CD14-positive monocyte (primary cell): ENCODE measurements around the gene MRPL32. TPM values are rescaled to one million over a fixed set of nuclear protein-coding genes. Genes with fewer than 3 reads are reported as not detected.

Experiments
- DNase-seq, 3 donors: peaks; one replicate each; pipeline ENCODE4 v3.0.0-alpha.2; 2011 to 2022
- H2AFZ ChIP-seq: 2 replicates; pipeline ENCODE4 v1.6.0; 2012; ENCODE audit warnings: mild to moderate bottlenecking, low read depth, low read length, inconsistent platforms; ENCODE audit not compliant: insufficient read depth, poor library complexity, severe bottlenecking
- H3K27ac ChIP-seq, 2 donors: 1 replicate in 1 of 2; 2 replicates in 1 of 2; pipeline ENCODE4 v1.5.1; 2012 to 2013; ENCODE audit warnings: low read length in 2 of 2, control low read depth in 1 of 2, inconsistent platforms in 1 of 2, low read depth in 1 of 2, mild to moderate bottlenecking in 1 of 2
- H3K27me3 ChIP-seq, 2 donors: one replicate each; pipeline versions ENCODE4 v1.6.0 to v1.6.1; 2011 to 2013; ENCODE audit warnings: low read length in 2 of 2; ENCODE audit not compliant: control insufficient read depth in 2 of 2, insufficient read depth in 2 of 2
- H3K36me3 ChIP-seq, 2 donors: replicated peaks in 1 of 2; 1 replicate in 1 of 2; 2 replicates in 1 of 2; pipeline versions ENCODE4 v1.5.1 to v1.6.1; 2012 to 2013; ENCODE audit warnings: low read length in 2 of 2, control low read depth in 1 of 2, inconsistent platforms in 1 of 2, mild to moderate bottlenecking in 1 of 2; ENCODE audit not compliant: insufficient read depth in 2 of 2, control insufficient read depth in 1 of 2
- H3K4me1 ChIP-seq, 2 donors: 1 replicate in 1 of 2; 2 replicates in 1 of 2; pipeline versions ENCODE4 v1.5.1 to v1.6.1; 2012 to 2013; ENCODE audit warnings: low read length in 2 of 2, control low read depth in 1 of 2, inconsistent platforms in 1 of 2, mild to moderate bottlenecking in 1 of 2, moderate library complexity in 1 of 2; ENCODE audit not compliant: insufficient read depth in 2 of 2, control insufficient read depth in 1 of 2
- H3K4me2 ChIP-seq: replicated peaks from 2 replicates; pipeline ENCODE3; 2012; ENCODE audit warnings: low read length, moderate library complexity, mild to moderate bottlenecking; ENCODE audit not compliant: poor library complexity, severe bottlenecking; ENCODE audit errors: extremely low read depth
- H3K4me3 ChIP-seq, 3 experiments: fragments of 200-600 bp in 1 of 3; sonication (generic) in 1 of 3; replicated peaks in 1 of 3; 1 replicate in 2 of 3; 2 replicates in 1 of 3; pipeline ENCODE4 v1.5.1; 2011 to 2013; ENCODE audit warnings: low read length in 3 of 3, mild to moderate bottlenecking in 3 of 3, control low read depth in 2 of 3, low read depth in 2 of 3, inconsistent platforms in 1 of 3, moderate library complexity in 1 of 3
- H3K79me2 ChIP-seq: 2 replicates; pipeline ENCODE4 v1.6.0; 2012; ENCODE audit warnings: mild to moderate bottlenecking, control low read depth, inconsistent platforms, low read length, moderate library complexity; ENCODE audit not compliant: insufficient read depth
- H3K9ac ChIP-seq: 2 replicates; pipeline ENCODE4 v1.6.0; 2017; ENCODE audit warnings: low read length, mild to moderate bottlenecking; ENCODE audit not compliant: insufficient read depth, poor library complexity, severe bottlenecking
- H3K9me3 ChIP-seq, 2 donors: replicated peaks in 1 of 2; 1 replicate in 1 of 2; 2 replicates in 1 of 2; pipeline versions ENCODE4 v1.5.1 to v1.6.1; 2012 to 2013; ENCODE audit warnings: low read length in 2 of 2, control low read depth in 1 of 2; ENCODE audit not compliant: control insufficient read depth in 1 of 2, insufficient read depth in 1 of 2
- H4K20me1 ChIP-seq: 2 replicates; pipeline ENCODE4 v1.6.0; 2012; ENCODE audit warnings: mild to moderate bottlenecking, low read length, control low read depth, moderate library complexity; ENCODE audit not compliant: insufficient read depth
- H3K27ac Mint-ChIP-seq, 7 donors: one replicate each; pipeline ENCODE4 v1.8.0; 2020; ENCODE audit warnings: mild to moderate bottlenecking in 7 of 7, mixed read lengths in 7 of 7, moderate library complexity in 6 of 7, inconsistent platforms in 2 of 7
- H3K27me3 Mint-ChIP-seq, 3 donors: one replicate each; pipeline ENCODE4 v1.8.0; 2021 to 2022; ENCODE audit warnings: low read depth in 3 of 3, mild to moderate bottlenecking in 3 of 3, mixed read lengths in 3 of 3, moderate library complexity in 3 of 3, inconsistent platforms in 1 of 3
- H3K36me3 Mint-ChIP-seq, 2 donors: one replicate each; pipeline ENCODE4 v1.8.0; 2020; ENCODE audit warnings: mixed read lengths in 2 of 2, inconsistent platforms in 1 of 2, mild to moderate bottlenecking in 1 of 2
- H3K4me1 Mint-ChIP-seq: one replicate; pipeline ENCODE4 v1.8.0; 2020; ENCODE audit warnings: mild to moderate bottlenecking, mixed read lengths
- H3K4me3 Mint-ChIP-seq, 2 donors: one replicate each; pipeline ENCODE4 v1.8.0; 2020; ENCODE audit warnings: mild to moderate bottlenecking in 2 of 2, mixed read lengths in 2 of 2, moderate library complexity in 1 of 2
- H3K9me3 Mint-ChIP-seq, 7 donors: one replicate each; pipeline ENCODE4 v1.8.0; 2020 to 2022; ENCODE audit warnings: mixed read lengths in 7 of 7, mild to moderate bottlenecking in 6 of 7, moderate library complexity in 6 of 7, inconsistent platforms in 2 of 7
- WGBS: methylation state at CpG from one replicate; pipeline ENCODE4 v1.1.5; 2013; ENCODE audit warnings: missing lambda C conversion rate; ENCODE audit not compliant: insufficient coverage; 5-methylcytosine and 5-hydroxymethylcytosine counted together
- intact Hi-C, 2 donors: fragments of 100-400 bp; cut with micrococcal nuclease; formaldehyde crosslinking; loops; one replicate each; pipeline versions ENCODE4 v1.15.0 to v1.15.1; 2023
- polyA plus RNA-seq, 3 donors: library from polyadenylated mRNA; depleted of rRNA in 1 of 3; unstranded in 2 of 3; stranded (reverse) in 1 of 3; fragments of 300-500 nt in 2 of 3; fragments of >200 nt in 1 of 3; fragmentation: Illumina TruSeq in 2 of 3; gene quantifications; 1 replicate in 2 of 3; 2 replicates in 1 of 3; pipeline ENCODE4 v1.2.3, GENCODE V29; 2012 to 2021
- TF ChIP-seq, protein P1 (sequence below): fragments of 200-600 bp; IDR thresholded peaks from one replicate; pipeline ENCODE4 v1.8.0; 2022; ENCODE audit warnings: antibody characterized with exemption, mild to moderate bottlenecking

Gene MRPL32
- polyA plus RNA-seq, 3 donors = 23.4 to 49.6 (median 39.5) TPM

DNA sequence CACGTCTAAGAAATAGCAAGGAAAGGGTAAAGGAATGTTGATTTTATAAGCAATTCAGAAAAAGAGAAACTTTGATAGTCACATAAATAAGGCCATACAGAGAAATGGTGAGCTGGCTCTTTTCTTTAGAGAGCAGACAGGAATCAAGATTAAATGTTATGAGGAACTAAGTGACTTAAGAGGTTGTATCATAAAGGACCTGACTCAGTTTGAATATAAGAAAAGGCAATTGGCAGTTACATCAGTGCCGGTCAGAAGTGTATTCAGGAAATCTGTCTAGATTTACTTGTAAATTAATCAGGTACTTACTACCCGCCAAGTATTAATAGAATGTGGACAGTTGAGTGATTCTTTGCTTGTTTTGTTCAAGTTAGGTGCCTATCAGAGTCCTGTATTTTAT is 2.1 kb downstream of the MRPL32 start:
- Histone ChIP-seq H4K20me1 (peaks cover 9% of the 10 kb centered on the region), H3K4me3 (no peak overlapping the region), H3K27ac (no peak overlapping the region), H3K9me3 (no peaks in the 10 kb centered on the region), H2AFZ (no peak overlapping the region), H3K27me3 (no peaks in the 10 kb centered on the region), H3K4me1 (peaks cover 25 to 42% of the 10 kb centered on the region in 2 donors), H3K4me2 (no peak overlapping the region), H3K36me3 (peaks cover 37 to 44% of the 10 kb centered on the region in 2 donors), H3K9ac (no peak overlapping the region), H3K79me2 (peaks cover 51% of the 10 kb centered on the region)
- intact Hi-C loops = no loop called here
- DNase-seq = no peak
- Mint-ChIP-seq H3K36me3 (peaks cover 35 to 40% of the 10 kb centered on the region in 2 donors), H3K27me3 (no peaks in the 10 kb centered on the region), H3K4me3 (no peak overlapping the region), H3K27ac (no peak overlapping the region), H3K9me3 (peaks cover 0 to 3% (median 0%) of the 10 kb centered on the region in 7 donors), H3K4me1 (peaks cover 39% of the 10 kb centered on the region)
- TF ChIP-seq, protein P1, sequence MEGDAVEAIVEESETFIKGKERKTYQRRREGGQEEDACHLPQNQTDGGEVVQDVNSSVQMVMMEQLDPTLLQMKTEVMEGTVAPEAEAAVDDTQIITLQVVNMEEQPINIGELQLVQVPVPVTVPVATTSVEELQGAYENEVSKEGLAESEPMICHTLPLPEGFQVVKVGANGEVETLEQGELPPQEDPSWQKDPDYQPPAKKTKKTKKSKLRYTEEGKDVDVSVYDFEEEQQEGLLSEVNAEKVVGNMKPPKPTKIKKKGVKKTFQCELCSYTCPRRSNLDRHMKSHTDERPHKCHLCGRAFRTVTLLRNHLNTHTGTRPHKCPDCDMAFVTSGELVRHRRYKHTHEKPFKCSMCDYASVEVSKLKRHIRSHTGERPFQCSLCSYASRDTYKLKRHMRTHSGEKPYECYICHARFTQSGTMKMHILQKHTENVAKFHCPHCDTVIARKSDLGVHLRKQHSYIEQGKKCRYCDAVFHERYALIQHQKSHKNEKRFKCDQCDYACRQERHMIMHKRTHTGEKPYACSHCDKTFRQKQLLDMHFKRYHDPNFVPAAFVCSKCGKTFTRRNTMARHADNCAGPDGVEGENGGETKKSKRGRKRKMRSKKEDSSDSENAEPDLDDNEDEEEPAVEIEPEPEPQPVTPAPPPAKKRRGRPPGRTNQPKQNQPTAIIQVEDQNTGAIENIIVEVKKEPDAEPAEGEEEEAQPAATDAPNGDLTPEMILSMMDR = no peak
- no CpG with 5 or more reads among the region's 3 CpGs for WGBS

DNA sequence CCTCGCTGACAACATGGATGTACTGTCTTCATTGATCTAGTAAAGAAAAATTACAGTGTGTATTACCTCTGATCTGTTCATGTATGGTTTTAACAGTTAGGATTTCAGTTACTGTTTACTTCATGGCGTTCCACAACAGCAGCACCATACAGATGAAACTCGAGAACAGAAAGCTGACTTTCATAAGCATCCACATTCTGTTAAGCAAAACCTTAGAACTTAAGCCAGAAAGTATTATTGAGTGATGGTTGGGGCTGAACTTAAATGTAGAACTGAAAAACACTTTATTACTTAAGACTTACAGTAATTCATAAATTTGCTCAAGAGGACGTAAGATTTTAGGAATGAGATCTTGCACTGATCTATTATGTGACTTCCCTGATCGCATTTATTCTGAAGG is 3.7 kb downstream of the MRPL32 start:
- Histone ChIP-seq H3K9me3 (no peaks in the 10 kb centered on the region), H3K4me1 (peaks cover 17 to 27% of the 10 kb centered on the region in 2 donors), H3K4me2 (no peak overlapping the region), H4K20me1 (no peaks in the 10 kb centered on the region), H2AFZ (no peak overlapping the region), H3K36me3 (peaks cover 42 to 59% of the 10 kb centered on the region in 2 donors), H3K27ac (no peak overlapping the region), H3K27me3 (no peaks in the 10 kb centered on the region), H3K9ac (no peak overlapping the region), H3K4me3 (no peak overlapping the region), H3K79me2 (peaks cover 35% of the 10 kb centered on the region)
- H3K36me3 Mint-ChIP-seq = peaks cover 42 to 46% of the 10 kb centered on the region in 2 donors
- peaks cover 0 to 3% (median 0%) of the 10 kb centered on the region in 7 donors for H3K9me3 Mint-ChIP-seq
- H3K27me3 Mint-ChIP-seq = no peaks in the 10 kb centered on the region
- TF ChIP-seq, protein P1 = no peak
- no peak overlapping the region for H3K4me3 Mint-ChIP-seq
- WGBS = no CpG with 5 or more reads among the region's 5 CpGs
- H3K27ac Mint-ChIP-seq = no peak overlapping the region
- intact Hi-C loops = no loop called here
- H3K4me1 Mint-ChIP-seq = peaks cover 25% of the 10 kb centered on the region
- no peak for DNase-seq
